Limb (tissue), 2 donors: Measurements from ENCODE around the gene SLC13A3.

Source experiments
- DNase-seq, 2 donors: peaks; one replicate each; pipeline ENCODE4 v3.0.0-alpha.2; 2016; ENCODE audit errors: extremely low spot score in 2 of 2

SLC13A3 gene

DNA sequence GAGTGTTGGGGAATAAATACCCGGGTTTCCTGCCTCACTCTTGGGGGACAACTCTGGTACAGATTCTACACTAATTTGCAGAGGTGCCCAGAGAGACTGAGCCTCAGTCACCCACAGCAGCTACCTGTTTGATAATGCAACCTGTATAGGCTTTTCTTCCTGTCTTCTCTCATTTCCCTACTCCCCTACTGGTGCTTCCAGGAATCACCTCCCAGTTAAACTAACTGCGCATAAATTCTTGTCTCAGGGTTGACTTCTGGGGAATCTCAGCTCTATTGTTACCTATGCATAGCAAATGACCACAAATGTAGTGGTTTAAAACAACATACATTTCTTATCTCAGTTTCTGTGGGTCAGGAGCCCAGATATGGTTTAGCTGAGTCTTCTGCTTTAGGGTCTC is 112.1 kb downstream of the SLC13A3 start:
- no peak for DNase-seq

DNA sequence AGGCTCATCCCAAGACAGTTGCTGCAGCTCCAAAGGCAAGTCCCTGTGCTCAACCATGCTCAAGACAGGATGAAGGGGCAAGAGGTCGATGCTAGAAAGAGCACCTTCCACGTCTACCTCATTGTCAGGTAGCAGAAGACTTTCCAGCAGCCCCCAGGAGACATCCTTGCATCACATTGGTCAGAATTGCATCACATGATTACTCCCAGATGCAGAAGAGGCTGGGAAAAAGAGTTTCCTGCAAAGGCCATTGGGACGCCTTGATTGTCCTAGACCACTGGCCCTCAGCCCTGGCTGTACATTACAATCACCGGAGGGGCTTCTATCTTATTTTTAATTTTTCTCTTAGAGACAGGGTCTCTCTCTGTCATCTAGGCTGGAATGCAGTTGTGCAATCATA is 120.6 kb downstream of the SLC13A3 start:
- DNase-seq: no peak

DNA sequence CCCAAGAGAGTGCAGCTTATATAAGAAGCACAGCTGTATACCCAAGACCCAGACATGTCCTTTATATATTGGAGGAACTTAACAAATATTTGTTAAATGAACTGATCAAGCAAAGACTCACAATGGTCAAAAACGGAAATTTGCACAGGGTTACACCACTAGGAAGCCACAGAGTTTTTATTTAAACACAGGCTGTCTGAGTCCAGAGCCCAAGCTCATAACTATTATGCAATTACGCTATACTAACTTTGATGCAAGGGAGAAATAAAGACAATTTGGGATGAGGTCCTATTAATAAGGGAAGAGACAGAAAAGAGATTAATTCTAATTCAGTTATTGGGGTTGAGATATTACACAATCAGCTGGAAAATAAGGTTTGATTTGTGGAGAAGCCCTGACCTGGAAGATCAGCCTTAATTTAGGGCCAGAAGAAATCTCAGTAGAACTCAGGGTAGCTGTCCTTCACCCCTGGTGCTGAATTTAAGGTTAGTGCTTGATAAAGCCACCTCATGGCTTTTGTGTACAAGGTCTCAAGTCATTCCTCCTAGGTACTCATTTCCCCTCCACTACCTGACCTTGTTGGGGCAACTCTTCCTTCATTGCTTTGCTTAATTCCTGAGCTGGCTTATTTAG is 127.4 kb downstream of the SLC13A3 start:
- no peak for DNase-seq

DNA sequence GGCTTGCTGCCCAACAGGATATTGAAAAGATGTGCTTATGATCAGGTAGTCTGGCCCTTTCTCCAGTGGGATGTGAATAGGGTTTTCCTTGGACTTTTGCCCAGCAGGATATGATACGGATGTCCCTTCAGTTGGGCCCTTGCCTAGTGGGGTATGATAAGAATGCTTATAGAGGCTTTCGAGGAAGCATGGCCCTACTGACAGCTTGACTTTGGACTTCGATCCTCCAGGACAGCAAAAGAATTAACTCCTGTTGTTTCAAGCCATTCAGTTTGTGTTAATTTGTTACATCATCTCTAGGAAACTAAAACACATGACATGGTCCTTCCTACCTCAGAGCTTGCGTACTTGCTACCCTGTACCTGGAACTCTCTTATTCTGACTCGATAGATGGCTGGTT is 128.2 kb downstream of the SLC13A3 start:
- no peak for DNase-seq

DNA sequence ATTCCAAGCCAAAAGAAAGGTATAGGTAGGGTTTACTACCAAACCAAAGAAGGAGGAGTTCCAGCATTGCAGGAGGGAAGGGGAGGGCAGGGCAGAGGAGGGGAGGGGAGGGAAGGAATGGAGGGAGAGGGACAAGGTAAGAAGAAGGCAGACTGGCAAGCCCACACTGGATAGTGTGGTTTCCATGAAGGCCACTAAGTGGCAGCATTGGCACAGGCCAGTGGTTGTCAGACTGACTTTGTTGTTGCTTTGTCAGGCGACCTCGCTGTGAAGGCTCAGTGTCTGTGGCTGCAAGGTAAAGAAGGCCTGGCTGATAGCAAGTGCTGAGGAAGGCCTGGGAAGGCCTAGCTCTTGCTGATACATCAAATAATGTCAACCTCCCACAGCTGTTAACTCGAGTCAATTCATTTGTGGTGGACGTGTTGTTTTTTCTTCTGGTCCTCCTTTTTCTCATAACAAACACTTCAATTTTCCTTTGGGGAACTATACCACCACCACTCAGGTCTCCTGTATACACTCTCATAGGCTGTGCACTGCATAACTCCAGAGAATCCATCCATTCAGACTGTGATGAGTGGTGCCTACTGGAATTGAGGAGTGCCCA is 130.2 kb downstream of the SLC13A3 start:
- peak; percentile 8 to 43 for DNase-seq

DNA sequence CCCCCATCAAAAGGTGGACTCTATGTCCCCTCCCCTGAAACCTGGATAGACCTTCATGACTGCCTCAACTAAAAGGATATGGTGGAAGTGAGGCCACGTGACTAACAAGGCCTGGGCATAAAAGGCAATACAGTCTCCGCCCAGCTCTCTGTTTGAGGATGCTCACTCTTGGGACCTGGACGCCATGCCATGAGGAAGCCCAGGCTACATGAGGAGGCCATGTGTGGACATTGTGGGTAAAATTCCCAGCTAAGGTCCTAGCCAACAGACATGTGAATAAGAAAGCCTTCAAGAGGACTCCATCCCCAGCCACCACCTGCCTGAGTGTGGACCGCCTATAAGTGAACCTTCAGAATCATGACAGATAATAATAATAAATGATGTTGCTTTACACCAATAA is 130.7 kb downstream of the SLC13A3 start:
- no peak for DNase-seq

DNA sequence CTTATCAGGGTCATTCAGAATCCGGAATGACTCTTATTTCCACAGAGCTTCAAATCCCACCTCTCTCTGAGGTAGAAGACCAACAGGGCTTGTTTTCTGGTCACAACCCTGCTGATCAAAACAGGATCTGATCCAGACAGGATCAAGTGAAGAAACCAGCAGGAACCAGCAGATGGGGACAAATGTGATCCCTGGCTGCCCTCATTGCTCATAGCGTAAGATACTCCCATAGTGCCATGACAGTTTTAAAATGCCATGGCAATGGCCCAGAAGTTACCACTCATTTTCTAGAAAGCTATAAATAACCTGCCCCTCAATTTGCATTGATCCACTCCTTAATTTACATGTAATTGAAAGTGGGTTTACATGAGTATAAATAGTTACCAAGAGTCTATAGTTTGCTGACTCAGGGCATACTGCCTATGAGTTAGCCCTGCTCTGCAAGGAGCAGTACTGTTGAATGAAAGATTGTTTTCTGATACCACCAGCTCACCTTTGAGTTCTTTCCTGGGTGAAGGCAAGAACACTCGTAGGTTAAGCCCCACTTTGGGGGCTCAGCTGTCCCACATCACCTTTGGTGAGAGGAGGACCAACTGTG is 131.7 kb downstream of the SLC13A3 start:
- no peak for DNase-seq

DNA sequence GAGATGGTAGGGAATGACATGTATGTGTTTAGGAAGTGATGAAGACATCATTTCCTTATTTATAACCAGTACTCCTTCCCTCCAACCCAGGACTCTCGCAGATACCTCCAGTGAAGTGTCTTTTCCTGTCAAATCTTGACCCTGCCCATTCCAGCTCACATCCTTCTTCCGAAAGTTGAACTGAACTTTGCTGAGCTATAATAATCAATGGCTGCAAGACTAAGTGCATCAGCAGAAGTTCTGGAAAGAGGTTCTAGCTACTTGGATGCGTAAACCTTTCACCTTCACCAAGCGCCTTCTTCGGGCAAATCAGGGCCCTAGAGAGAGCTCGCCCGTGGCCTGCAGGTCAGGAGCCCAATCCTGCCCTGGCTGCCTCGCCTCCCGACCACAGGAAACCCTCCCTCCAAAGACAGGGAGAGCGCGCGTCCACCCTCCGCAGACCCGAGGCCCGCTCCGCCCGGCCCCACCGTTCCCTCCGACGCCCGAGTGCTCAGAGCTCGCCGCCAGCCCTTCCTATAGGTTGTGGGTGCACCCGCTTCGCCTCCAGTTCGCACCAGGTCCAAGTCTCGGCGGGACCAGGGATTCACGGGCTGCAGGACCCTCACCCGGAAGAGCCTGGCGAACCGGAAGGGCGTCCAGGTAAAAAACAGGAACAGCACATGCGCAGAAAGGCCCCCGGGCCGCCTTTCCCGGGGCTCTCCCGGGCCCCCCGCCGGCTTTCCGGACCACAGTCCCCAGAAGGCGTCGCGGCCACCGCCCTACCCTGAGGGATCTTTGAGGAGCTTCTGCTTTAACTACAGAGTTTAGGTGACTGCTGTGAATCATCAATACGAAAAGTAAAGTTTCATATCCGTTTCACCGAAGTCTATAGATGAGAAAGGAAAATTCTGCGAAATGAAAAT is 138.1 kb downstream of the SLC13A3 start, which contains the start of gene ZNF334:
TSS of gene ZNF334 (minus strand) at position 617 of the 902 bp plus-strand sequence. CDS start 1,457 bp downstream, outside the sequence.
- DNase-seq: peak; percentile 86

DNA sequence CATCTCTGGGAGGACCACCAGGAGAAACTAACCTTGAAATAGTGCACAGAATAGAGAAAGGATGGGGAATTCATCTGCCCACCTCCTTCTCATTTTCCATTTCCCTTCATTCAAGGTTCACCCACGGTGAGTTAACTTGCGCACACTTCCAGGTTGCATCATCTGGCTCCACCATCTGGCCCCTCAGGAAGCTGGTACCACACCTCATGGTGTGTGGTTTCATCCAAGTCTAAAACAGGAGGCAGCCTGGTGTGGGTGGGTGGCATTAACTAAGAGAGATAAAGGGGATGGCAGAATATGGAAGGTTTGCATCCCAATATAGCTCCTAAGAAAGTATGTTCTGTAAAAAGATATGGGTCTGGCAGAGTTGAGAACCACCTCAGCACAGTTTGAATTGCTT is 141.7 kb downstream of the SLC13A3 start:
- DNase-seq: no peak
